OCI-LY7 (cell line): ENCODE results near the gene ELAVL4. TPM values are rescaled to one million over a fixed set of nuclear protein-coding genes. Genes with fewer than 3 reads are reported as not detected.
A peak's percentile ranks its signal among the peaks of the same experiment; 100 is the strongest.

Experiments
- Bru-seq: library from RNA; stranded (reverse); fragments of 400-500 nt; gene quantifications from one replicate; lab custom pipeline; 2021; lab: Mats Ljungman, UMichigan
- BruChase-seq, 2 experiments: library from RNA; stranded (reverse); fragments of 400-500 nt; gene quantifications; one replicate each; lab custom pipeline; 2021; lab: Mats Ljungman, UMichigan
- BruUV-seq: library from RNA; stranded (reverse); fragments of 400-500 nt; replicated peaks from 2 replicates; lab custom pipeline; 2021; lab: Mats Ljungman, UMichigan
- CTCF ChIA-PET: fragments of 300-600 bp; sonication (Branson Sonifier 250); formaldehyde crosslinking; loops from one replicate; lab custom pipeline; 2022; ENCODE audit warnings: antibody characterized with exemption; ENCODE audit not compliant: unreplicated experiment; lab: Charles Lee
- POLR2A ChIA-PET: fragments of 300-600 bp; sonication (Branson Sonifier 250); formaldehyde crosslinking; loops from one replicate; lab custom pipeline; 2022; ENCODE audit warnings: antibody characterized with exemption; lab: Charles Lee
- DNase-seq: peaks from one replicate; pipeline ENCODE4 v3.0.0-alpha.2; 2015; ENCODE audit warnings: low spot score
- H2AFZ ChIP-seq: fragments of 200-600 bp; sonication (generic), shearing (Covaris generic); 2 replicates; pipeline ENCODE4 v1.6.1; 2014; ENCODE audit warnings: mild to moderate bottlenecking, antibody characterized with exemption, low read length, moderate library complexity
- H3K27ac ChIP-seq: fragments of 200-600 bp; sonication (generic); 2 replicates; pipeline ENCODE4 v1.5.1; 2014; ENCODE audit warnings: mixed run types, low read depth, mild to moderate bottlenecking, moderate library complexity, low read length, inconsistent platforms; ENCODE audit not compliant: poor library complexity, severe bottlenecking
- H3K36me3 ChIP-seq: fragments of 200-600 bp; sonication (generic); 2 replicates; pipeline ENCODE4 v1.6.1; 2014; ENCODE audit warnings: mild to moderate bottlenecking, antibody characterized with exemption, low read length, moderate library complexity, mixed read lengths; ENCODE audit not compliant: insufficient read depth
- H3K4me1 ChIP-seq: fragments of 200-600 bp; sonication (generic); 2 replicates; pipeline ENCODE4 v1.5.1; 2014; ENCODE audit warnings: mild to moderate bottlenecking, low read length; ENCODE audit not compliant: insufficient read depth, poor library complexity, severe bottlenecking
- H3K4me2 ChIP-seq: fragments of 200-600 bp; sonication (generic); 2 replicates; pipeline ENCODE4 v1.6.1; 2014; ENCODE audit warnings: mild to moderate bottlenecking, low read length
- H3K4me3 ChIP-seq: fragments of 200-600 bp; sonication (generic); 2 replicates; pipeline ENCODE4 v1.5.1; 2014; ENCODE audit warnings: mild to moderate bottlenecking, low read depth, low read length; ENCODE audit not compliant: poor library complexity, severe bottlenecking
- H3K79me2 ChIP-seq: fragments of 200-600 bp; sonication (generic); 2 replicates; pipeline ENCODE4 v1.6.1; 2016; ENCODE audit warnings: low read depth, mild to moderate bottlenecking, low read length, moderate library complexity, mixed read lengths; ENCODE audit not compliant: insufficient read depth
- H3K9me2 ChIP-seq: fragments of 200-600 bp; sonication (generic); 2 replicates; pipeline ENCODE4 v1.6.1; 2016; ENCODE audit warnings: mild to moderate bottlenecking, low read length, mixed read lengths; ENCODE audit not compliant: insufficient read depth
- H3K9me3 ChIP-seq: fragments of 200-600 bp; sonication (generic); 2 replicates; pipeline ENCODE4 v1.6.1; 2014; ENCODE audit warnings: mild to moderate bottlenecking, mixed run types, low read length, mixed read lengths
- H4K20me1 ChIP-seq: fragments of 200-600 bp; sonication (generic); 2 replicates; pipeline ENCODE4 v1.6.1; 2014; ENCODE audit warnings: mild to moderate bottlenecking, antibody characterized with exemption, low read length, moderate library complexity, mixed read lengths; ENCODE audit not compliant: insufficient read depth
- EZH2phosphoT487 ChIP-seq: fragments of 200-600 bp; sonication (generic); IDR thresholded peaks from 2 replicates; pipeline ENCODE4 v1.6.1; 2018; ENCODE audit warnings: low read depth, borderline replicate concordance, mild to moderate bottlenecking, mixed run types, antibody characterized with exemption, low read length, moderate library complexity, mixed read lengths
- intact Hi-C: fragments of 100-400 bp; cut with micrococcal nuclease; formaldehyde crosslinking; loops from one replicate; pipeline ENCODE4 v1.10.0; 2022; ENCODE audit not compliant: unreplicated experiment
- long read RNA-seq: library from polyadenylated mRNA; stranded (forward); transcript quantifications from one replicate; pipeline ENCODE4 v2.0.0, GENCODE V29; 2022
- total RNA-seq, 2 experiments: library from RNA; depleted of rRNA in 1 of 2; stranded (reverse); fragments of >200 nt in 1 of 2; shearing (Covaris generic) in 1 of 2; gene quantifications; 2 replicates each; pipeline ENCODE4 v1.2.3, GENCODE V29; 2014 to 2022
- TF ChIP-seq, protein P1 (sequence below): fragments of 200-600 bp; sonication (generic); conservative IDR thresholded peaks from 2 replicates; pipeline ENCODE4 v1.5.1; 2014; ENCODE audit warnings: mild to moderate bottlenecking, antibody characterized with exemption, low read length, moderate library complexity, mixed read lengths

Gene ELAVL4
- total RNA-seq (2014; rRNA removed; shearing (Covaris generic)) (not detected in 2 replicates), total RNA-seq (2022) (not detected in 2 replicates), Bru-seq, nascent RNA (not detected), BruChase-seq, experiment 1, labeled RNA remaining after a 6-hour chase (not detected), BruChase-seq, experiment 2, labeled RNA remaining after a 2-hour chase (not detected)
- long read RNA-seq = 0 reads

DNA sequence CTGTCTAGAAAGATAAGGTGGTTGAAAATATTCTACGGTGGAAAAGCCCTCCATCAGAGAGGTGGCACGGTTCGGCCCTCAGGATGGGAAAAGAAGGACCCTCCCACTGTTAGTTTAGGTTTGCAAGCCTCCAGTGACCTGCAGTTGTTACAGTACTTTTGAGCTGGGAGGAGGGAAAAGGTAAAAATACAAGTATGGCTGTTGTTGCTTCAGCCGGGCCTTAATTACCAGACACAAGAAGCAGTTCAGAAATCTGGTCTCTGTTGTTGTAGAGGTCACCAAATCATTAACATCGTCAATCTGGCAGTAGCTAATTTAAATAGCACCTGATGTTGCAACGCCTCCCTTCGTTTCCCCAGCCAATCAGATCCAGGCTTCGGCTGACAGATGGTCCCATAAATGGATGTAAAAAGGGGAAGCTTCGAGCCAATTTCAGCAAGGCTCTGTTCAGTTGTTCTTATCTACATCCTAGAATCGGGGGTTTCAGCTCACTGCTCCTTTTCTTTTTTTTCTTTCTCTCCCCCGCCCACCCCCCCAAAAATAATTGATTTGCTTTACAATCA is at the start of gene ELAVL4:
Gene ELAVL4, plus strand, starts transcription at position 424 of the 563 bp plus-strand sequence. CDS start 270 bp downstream, outside the sequence.
- Histone ChIP-seq H3K27ac (no peak within 1 kb of the TSS), H3K4me2 (no peak within 1 kb of the TSS), H2AFZ (no peak within 1 kb of the TSS), H3K9me3 (no peaks in the 10 kb centered on the region), H3K4me1 (no peaks in the 10 kb centered on the region), H3K9me2 (no peaks in the 10 kb centered on the region), H4K20me1 (no peaks in the 10 kb centered on the region), H3K36me3 (no peaks in the 10 kb centered on the region), H3K79me2 (no peaks in the 10 kb centered on the region), H3K4me3 (no peak within 1 kb of the TSS)
- intact Hi-C loops = no loop called here
- BruUV-seq = no TSS peak
- CTCF ChIA-PET = no interaction called here
- POLR2A ChIA-PET = no interaction called here
- DNase-seq = peak; percentile 7
- no peak for TF ChIP-seq EZH2phosphoT487
- TF ChIP-seq, protein P1, sequence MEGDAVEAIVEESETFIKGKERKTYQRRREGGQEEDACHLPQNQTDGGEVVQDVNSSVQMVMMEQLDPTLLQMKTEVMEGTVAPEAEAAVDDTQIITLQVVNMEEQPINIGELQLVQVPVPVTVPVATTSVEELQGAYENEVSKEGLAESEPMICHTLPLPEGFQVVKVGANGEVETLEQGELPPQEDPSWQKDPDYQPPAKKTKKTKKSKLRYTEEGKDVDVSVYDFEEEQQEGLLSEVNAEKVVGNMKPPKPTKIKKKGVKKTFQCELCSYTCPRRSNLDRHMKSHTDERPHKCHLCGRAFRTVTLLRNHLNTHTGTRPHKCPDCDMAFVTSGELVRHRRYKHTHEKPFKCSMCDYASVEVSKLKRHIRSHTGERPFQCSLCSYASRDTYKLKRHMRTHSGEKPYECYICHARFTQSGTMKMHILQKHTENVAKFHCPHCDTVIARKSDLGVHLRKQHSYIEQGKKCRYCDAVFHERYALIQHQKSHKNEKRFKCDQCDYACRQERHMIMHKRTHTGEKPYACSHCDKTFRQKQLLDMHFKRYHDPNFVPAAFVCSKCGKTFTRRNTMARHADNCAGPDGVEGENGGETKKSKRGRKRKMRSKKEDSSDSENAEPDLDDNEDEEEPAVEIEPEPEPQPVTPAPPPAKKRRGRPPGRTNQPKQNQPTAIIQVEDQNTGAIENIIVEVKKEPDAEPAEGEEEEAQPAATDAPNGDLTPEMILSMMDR = no peak

DNA sequence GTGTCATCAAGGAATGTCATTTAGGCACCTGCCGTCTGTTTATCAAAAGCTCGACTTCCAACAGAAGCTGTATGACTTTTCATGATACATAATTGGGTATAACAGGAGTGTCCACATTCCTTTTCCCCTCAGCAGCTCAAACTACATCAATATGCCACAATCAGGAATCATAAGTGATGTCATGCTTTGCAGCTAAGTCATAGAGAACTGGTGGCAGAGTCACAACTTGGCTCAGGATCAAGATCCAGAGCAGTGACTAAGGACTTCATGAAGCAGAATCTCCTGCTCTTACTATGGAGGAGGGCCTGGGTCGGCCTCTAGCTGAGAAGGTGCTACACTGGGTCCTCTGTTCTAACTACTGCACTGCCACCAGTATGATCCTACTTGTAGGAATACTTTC is 48.4 kb upstream of the ELAVL4 start:
- POLR2A ChIA-PET = no interaction called here
- no peaks in the 10 kb centered on the region for H3K9me3 ChIP-seq
- BruUV-seq = no TSS peak
- no peak overlapping the region for H2AFZ ChIP-seq
- no peaks in the 10 kb centered on the region for H3K4me1 ChIP-seq
- no peak overlapping the region for H3K4me2 ChIP-seq
- intact Hi-C loops = no loop called here
- H3K79me2 ChIP-seq = no peaks in the 10 kb centered on the region
- no peak for DNase-seq
- no peak overlapping the region for H3K4me3 ChIP-seq
- TF ChIP-seq EZH2phosphoT487 = no peak
- TF ChIP-seq, protein P1 = no peak
- H4K20me1 ChIP-seq = no peaks in the 10 kb centered on the region
- no peak overlapping the region for H3K27ac ChIP-seq
- CTCF ChIA-PET = no interaction called here
- no peaks in the 10 kb centered on the region for H3K9me2 ChIP-seq
- H3K36me3 ChIP-seq = no peaks in the 10 kb centered on the region

DNA sequence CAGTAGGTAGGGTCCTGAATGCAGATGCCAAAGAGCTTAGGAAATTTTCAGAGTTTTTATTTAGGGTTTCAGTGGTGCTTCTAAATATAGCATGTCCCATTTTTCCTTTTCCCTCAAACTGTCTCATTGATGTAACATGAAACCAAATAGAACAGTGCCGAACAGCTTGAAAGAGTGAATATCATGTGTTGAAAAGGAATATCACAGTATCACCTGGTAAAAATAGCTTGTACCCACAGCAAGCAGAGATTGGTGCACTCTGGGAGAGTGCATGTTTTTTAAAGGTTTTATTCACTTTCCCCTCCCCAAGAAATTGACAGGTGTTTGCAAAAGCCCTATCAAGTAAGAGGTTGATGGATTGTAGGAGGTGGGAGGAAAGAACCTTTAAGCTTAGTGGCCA is 41.9 kb upstream of the ELAVL4 start:
- no TSS peak for BruUV-seq
- no peaks in the 10 kb centered on the region for H3K4me1 ChIP-seq
- no peaks in the 10 kb centered on the region for H4K20me1 ChIP-seq
- intact Hi-C loops = no loop called here
- DNase-seq = no peak
- no peak overlapping the region for H2AFZ ChIP-seq
- no peaks in the 10 kb centered on the region for H3K79me2 ChIP-seq
- ChIA-PET CTCF (no interaction called here), POLR2A (no interaction called here)
- H3K27ac ChIP-seq = no peak overlapping the region
- no peak overlapping the region for H3K4me3 ChIP-seq
- H3K36me3 ChIP-seq = no peaks in the 10 kb centered on the region
- no peaks in the 10 kb centered on the region for H3K9me3 ChIP-seq
- H3K4me2 ChIP-seq = no peak overlapping the region
- H3K9me2 ChIP-seq = no peaks in the 10 kb centered on the region
- TF ChIP-seq, protein P1 = no peak
- no peak for TF ChIP-seq EZH2phosphoT487
